H1 (cell line): ENCODE measurements around the gene TMX2. TPM values are rescaled to one million over a fixed set of nuclear protein-coding genes. Genes with fewer than 3 reads are reported as not detected.
A peak's percentile ranks its signal among the peaks of the same experiment; 100 is the strongest.

Experiments used
- ASH2L ChIP-seq: fragments of 200-600, 300-600 bp; sonication (generic); IDR thresholded peaks from one replicate; pipeline ENCODE4 v1.7.1; 2017; ENCODE audit warnings: low read length
- BACH1 ChIP-seq: IDR thresholded peaks from 2 replicates; pipeline ENCODE4 v1.6.1; 2012; ENCODE audit warnings: low read length, improper control_type of control experiment
- BCL11A ChIP-seq, 2 experiments: IDR thresholded peaks; one replicate each; pipeline ENCODE4 v1.6.1; 2011; ENCODE audit warnings: low read depth in 2 of 2, low read length in 2 of 2, mild to moderate bottlenecking in 2 of 2
- CHD1 ChIP-seq: IDR thresholded peaks from 2 replicates; pipeline ENCODE4 v1.6.1; 2012; ENCODE audit warnings: low read depth, low read length, improper control_type of control experiment
- CREB1 ChIP-seq: IDR thresholded peaks from 2 replicates; pipeline ENCODE4 v1.6.1; 2012; ENCODE audit warnings: inconsistent platforms
- EGR1 ChIP-seq: IDR thresholded peaks from 2 replicates; pipeline ENCODE4 v1.6.1; 2011; ENCODE audit warnings: low read depth, low read length, borderline replicate concordance
- EP300 ChIP-seq, 2 experiments: IDR thresholded peaks; 1 replicate in 1 of 2; 2 replicates in 1 of 2; pipeline ENCODE4 v1.6.1; 2011 to 2012; ENCODE audit warnings: low read depth in 2 of 2, low read length in 2 of 2, mild to moderate bottlenecking in 2 of 2, borderline replicate concordance in 1 of 2, inconsistent platforms in 1 of 2, moderate library complexity in 1 of 2
- FOSL1 ChIP-seq: IDR thresholded peaks from 2 replicates; pipeline ENCODE4 v1.6.1; 2011; ENCODE audit warnings: mild to moderate bottlenecking, low read depth, low read length, moderate library complexity; ENCODE audit not compliant: insufficient read depth
- HDAC6 ChIP-seq: IDR thresholded peaks from one replicate; pipeline ENCODE4 v1.7.1; 2012; ENCODE audit warnings: low read depth, mild to moderate bottlenecking, inconsistent platforms, low read length, moderate library complexity
- JUN ChIP-seq: IDR thresholded peaks from 2 replicates; pipeline ENCODE4 v1.6.1; 2011; ENCODE audit warnings: low read depth, mild to moderate bottlenecking, improper control_type of control experiment, low read length
- NANOG ChIP-seq: IDR thresholded peaks from 2 replicates; pipeline ENCODE4 v1.6.1; 2011; ENCODE audit warnings: low read length, low read depth, mild to moderate bottlenecking, inconsistent platforms; ENCODE audit not compliant: insufficient read depth, poor library complexity, severe bottlenecking
- NRF1 ChIP-seq: IDR thresholded peaks from 2 replicates; pipeline ENCODE4 v1.6.1; 2011; ENCODE audit warnings: mild to moderate bottlenecking, low read depth, low read length, improper control_type of control experiment
- PHF8 ChIP-seq: fragments of 200-600 bp; sonication (generic); conservative IDR thresholded peaks from 2 replicates; pipeline ENCODE4 v1.7.1; 2012; ENCODE audit warnings: low read depth, mild to moderate bottlenecking, inconsistent platforms, low read length, moderate library complexity
- RFX5 ChIP-seq: IDR thresholded peaks from 2 replicates; pipeline ENCODE4 v1.6.1; 2011; ENCODE audit warnings: low read depth, low read length, improper control_type of control experiment, borderline replicate concordance
- RXRA ChIP-seq: IDR thresholded peaks from 2 replicates; pipeline ENCODE4 v1.6.1; 2011; ENCODE audit warnings: low read depth, mild to moderate bottlenecking, low read length, moderate library complexity; ENCODE audit not compliant: insufficient read depth
- SP2 ChIP-seq: IDR thresholded peaks from 2 replicates; pipeline ENCODE4 v1.6.1; 2012; ENCODE audit warnings: mild to moderate bottlenecking, low read length, inconsistent platforms
- SRF ChIP-seq: IDR thresholded peaks from 2 replicates; pipeline ENCODE4 v1.6.1; 2011; ENCODE audit warnings: mild to moderate bottlenecking, low read depth, low read length, moderate library complexity
- SUZ12 ChIP-seq: fragments of 200-600 bp; sonication (generic); IDR thresholded peaks from 2 replicates; pipeline ENCODE4 v1.6.1; 2012; ENCODE audit warnings: mild to moderate bottlenecking, inconsistent platforms, low read length, moderate library complexity, mixed read lengths
- TAF7 ChIP-seq: optimal IDR thresholded peaks from 2 replicates; pipeline ENCODE3; 2011; ENCODE audit warnings: low read depth, mild to moderate bottlenecking, inconsistent platforms, low read length, moderate library complexity, borderline replicate concordance
- TBP ChIP-seq: IDR thresholded peaks from 2 replicates; pipeline ENCODE4 v1.6.1; 2011; ENCODE audit warnings: low read depth, low read length, improper control_type of control experiment
- TCF12 ChIP-seq: IDR thresholded peaks from 2 replicates; pipeline ENCODE4 v1.6.1; 2011; ENCODE audit warnings: low read depth, mild to moderate bottlenecking, low read length
- ZNF274 ChIP-seq: IDR thresholded peaks from 2 replicates; pipeline ENCODE4 v1.7.0; 2012; ENCODE audit warnings: low read length, borderline replicate concordance; ENCODE audit errors: extremely low read depth
- polyA plus RNA-seq, 7 experiments: library from polyadenylated mRNA; depleted of rRNA in 3 of 7; stranded (reverse) in 5 of 7; unstranded in 2 of 7; fragments of >200 nt in 5 of 7; fragments of 200-250 nt in 2 of 7; gene quantifications; 1 replicate in 5 of 7; 2 replicates in 1 of 7; 4 replicates in 1 of 7; pipeline versions ENCODE4 v1.2.1 to v1.2.3, GENCODE V29; 2011 to 2013; ENCODE audit warnings: missing spikeins in 2 of 7, mixed read lengths in 2 of 7
- total RNA-seq: library from RNA; stranded (reverse); fragmentation: NEBNext Ultra II Directional; extraction: Animal tissue kit (Norgen Biotek cat#: 25700); gene quantifications from 2 replicates; pipeline ENCODE4 v1.2.1, GENCODE V29; 2021
- TF ChIP-seq, protein P1 (sequence below): IDR thresholded peaks from 2 replicates; pipeline ENCODE4 v1.6.1; 2012; ENCODE audit warnings: inconsistent platforms
- TF ChIP-seq, protein P2 (sequence below): IDR thresholded peaks from 2 replicates; pipeline ENCODE4 v1.6.1; 2011; ENCODE audit warnings: low read length, improper control_type of control experiment
- TF ChIP-seq, protein P3 (sequence below): IDR thresholded peaks from 2 replicates; pipeline ENCODE4 v1.6.1; 2012; ENCODE audit warnings: inconsistent platforms

TMX2 gene
- total and polyA plus RNA-seq, 2 of the 8 experiments (the other 6 are each of a cell fraction or from before 2014, with no cell fraction given) = 70.4 to 100.0 TPM

DNA sequence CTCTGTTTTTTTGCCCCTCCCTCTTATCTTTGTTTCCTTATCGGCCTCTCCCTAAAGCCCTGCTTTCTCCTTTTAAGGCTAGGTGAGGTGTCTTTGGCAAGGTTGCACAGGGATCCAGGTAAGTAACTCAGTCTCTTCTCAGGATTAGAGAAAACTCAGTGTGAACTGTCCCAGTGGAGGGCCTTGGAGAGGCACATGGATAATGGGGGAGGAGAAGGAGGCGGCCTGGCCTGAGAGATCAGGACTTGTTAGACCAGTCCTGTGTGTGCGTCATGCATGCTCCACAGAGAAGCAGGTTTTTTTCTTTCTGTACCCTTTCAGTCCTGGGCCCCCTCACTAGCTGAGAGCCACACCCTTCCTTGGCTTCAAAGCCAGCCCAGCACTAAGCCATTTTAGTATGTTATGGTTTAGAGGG, 69.1 kb downstream of the TMX2 start (continued):
- TF ChIP-seq, protein P1, sequence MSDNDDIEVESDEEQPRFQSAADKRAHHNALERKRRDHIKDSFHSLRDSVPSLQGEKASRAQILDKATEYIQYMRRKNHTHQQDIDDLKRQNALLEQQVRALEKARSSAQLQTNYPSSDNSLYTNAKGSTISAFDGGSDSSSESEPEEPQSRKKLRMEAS = peak; percentile 92
- TF ChIP-seq, protein P2, sequence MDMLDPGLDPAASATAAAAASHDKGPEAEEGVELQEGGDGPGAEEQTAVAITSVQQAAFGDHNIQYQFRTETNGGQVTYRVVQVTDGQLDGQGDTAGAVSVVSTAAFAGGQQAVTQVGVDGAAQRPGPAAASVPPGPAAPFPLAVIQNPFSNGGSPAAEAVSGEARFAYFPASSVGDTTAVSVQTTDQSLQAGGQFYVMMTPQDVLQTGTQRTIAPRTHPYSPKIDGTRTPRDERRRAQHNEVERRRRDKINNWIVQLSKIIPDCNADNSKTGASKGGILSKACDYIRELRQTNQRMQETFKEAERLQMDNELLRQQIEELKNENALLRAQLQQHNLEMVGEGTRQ = no peak
- TF ChIP-seq BCL11A (IDR thresholded peaks at IDR 0.05; ENCODE audit: low read depth in 2 of 2, low read length in 2 of 2) (peak in 1 of 2 experiments; percentile 17), CHD1 (no peak; the same call in 1 of the 2 replicates), NANOG (peak; percentile 26), SRF (peak; percentile 90), HDAC6 (no peak), SP2 (no peak), TCF12 (peak; percentile 78; the same call in 1 of the 2 replicates), ZNF274 (no peak), CREB1 (peak; percentile 82), RFX5 (no peak), EGR1 (no peak), RXRA (no peak), EP300 (IDR thresholded peaks at IDR 0.05; ENCODE audit: borderline replicate concordance in 1 of 2, low read depth in 2 of 2, low read length in 2 of 2) (peak in 1 of 2 experiments; percentile 86; a peak in 1 of 3 replicates), FOSL1 (no peak), JUN (no peak), TAF7 (peak; percentile 42), SUZ12 (no peak), ASH2L (peak; percentile 99), BACH1 (no peak), NRF1 (no peak), PHF8 (no peak), TBP (peak; percentile 50)
- TF ChIP-seq, protein P3, sequence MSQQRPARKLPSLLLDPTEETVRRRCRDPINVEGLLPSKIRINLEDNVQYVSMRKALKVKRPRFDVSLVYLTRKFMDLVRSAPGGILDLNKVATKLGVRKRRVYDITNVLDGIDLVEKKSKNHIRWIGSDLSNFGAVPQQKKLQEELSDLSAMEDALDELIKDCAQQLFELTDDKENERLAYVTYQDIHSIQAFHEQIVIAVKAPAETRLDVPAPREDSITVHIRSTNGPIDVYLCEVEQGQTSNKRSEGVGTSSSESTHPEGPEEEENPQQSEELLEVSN = 0 out of 2 replicates have a peak, but pooled peaks have one; percentile 26
